ENCODE measurements around the gene PLEKHA3. TPM values are rescaled to one million over a fixed set of nuclear protein-coding genes. Genes with fewer than 3 reads are reported as not detected.

The PLEKHA3 gene
- 4.5 and 8.8 TPM in 2 replicates for total RNA-seq

DNA sequence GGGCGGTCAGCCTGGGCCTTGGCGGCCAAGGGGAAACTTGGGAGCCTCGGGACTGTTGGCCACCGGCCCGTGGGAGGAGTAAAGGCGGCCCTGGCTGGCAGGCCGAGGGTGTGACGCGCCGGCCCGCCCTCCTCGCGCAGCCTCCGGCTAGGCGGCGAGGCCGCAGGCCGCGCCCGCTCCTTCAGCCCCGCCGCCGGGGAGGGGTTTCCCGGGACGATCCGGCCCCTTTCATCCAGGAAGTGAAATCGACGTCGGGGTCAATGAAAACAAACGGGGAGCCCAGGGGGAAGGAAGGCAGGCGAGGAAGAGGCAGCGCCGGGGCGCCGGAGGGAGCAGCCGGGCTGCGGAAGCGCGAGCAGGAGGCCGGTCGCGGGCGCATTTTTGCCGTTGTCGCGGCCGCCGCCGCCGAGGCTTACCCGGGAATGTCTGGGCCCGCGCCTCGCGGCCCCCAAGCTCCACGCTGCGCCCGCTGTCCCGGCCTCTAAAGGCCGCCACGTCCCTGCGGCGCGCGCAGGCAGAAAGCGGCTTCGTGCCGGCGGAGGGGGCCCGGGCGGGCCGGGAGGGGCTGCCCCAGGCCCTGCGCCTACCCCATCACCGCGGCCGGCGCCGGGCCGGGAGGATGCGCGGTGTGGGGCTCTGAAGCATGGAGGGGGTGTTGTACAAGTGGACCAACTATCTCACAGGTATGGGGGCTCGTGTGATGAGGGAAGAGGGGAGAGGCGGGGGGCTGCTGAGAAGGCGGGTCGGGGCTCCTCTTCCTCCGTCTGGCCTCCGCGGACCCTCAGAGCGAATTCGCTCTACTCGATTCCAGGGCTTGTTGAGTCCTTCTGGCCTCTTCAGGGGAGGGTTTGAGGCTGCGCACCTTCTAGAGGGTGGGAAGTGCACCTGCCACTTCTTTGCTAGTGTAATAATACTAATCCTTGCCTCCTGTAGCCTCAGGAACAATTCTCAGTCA, at the start of gene PLEKHA3:
PLEKHA3 (plus strand) TSS at position 231 of the 955 bp plus-strand sequence; CDS start at position 644, 413 bp downstream.

DNA sequence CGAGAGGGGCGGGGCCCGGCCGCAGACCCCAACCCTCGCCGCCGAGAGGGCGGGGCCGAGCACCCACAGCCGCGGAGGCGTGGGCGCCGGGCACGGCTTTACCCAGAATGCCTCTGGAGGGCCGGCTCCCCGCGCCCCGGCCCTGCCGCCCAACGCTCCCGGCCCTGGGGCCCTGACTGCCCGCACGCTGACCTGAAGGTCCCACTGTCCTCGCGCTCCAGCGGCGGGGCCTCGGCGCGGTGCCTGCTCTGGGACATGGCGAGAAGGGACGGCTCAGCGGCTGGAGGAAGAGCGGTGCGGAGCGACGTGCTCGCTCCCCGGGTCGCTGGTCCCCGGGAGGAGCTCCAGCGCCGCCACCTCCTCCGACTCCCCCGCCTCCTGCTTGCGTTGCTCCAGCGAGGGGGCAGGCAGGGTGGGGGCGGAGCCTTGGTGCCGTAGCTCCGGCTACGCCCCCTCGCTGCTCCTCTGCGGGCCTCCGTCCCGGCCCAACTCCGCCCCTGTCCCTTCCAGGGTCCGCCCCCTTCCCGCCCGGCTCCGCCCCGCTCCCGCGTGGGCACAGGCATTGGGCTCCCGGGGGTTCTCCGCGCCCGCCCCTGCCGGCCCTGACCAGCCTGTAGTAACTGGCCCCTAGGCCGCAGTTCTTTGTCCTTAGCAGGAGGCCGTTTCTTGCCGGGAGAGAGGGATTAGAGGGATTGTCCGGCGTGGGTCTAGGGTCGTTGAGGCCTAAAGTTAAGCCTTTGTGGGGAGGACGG, 29.3 kb upstream of the PLEKHA3 start, which contains the start of the genes PJVK and PRKRA:
PJVK (plus strand) TSS at position 605 of the 752 bp plus-strand sequence. CDS start 2,032 bp downstream, outside the sequence.
PRKRA (minus strand) TSS at position 402 of the 752 bp plus-strand sequence; CDS start at position 257, 145 bp downstream.

DNA sequence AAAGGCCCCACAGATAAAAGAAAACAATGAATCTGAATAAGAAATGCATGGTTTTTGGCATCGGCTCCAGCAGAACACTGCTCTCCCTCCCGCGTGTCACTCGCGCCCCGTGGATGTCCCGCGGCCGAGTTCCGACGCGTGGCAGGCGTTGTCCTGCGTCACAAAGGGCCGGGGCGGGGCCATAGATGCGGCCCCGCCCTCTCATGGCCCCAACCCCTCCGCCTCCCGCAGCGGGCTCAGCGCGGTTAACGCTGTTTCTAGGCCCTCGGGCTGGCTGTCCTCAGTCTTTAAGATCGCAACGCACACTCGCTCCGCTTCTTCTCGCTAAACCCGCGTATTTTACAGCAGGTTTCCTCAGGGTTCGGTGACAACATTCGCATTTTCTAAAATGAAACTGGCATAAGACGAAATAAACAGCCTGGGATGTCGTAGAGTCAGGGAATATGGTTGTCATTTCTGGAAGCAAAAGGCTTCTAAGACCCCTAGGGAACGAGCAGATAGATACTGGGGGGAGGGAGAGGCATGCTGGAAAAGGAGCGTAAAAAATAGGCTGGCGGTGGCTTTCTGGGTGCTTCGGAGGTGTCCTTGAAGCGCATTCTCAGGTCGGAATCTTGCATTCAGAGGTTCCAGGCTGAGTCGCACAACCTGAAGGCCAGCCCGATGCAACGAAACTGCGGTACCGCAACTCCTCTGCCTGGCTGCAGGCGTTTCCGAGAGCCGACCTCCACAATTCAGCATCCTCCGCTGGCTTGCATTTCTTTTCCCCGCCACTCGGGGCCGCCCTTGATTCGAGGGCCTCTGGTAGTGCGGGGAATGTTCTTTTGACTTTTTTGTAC, 1.6 kb upstream of the PLEKHA3 start, which contains the start of gene FKBP7:
FKBP7 (minus strand) TSS at position 162 of the 836 bp plus-strand sequence; CDS start at position 61, 101 bp downstream.

Other genes starting within 250 kb of the PLEKHA3 start
- gene PRKRA, start 29.3 kb upstream of the PLEKHA3 start, total RNA-seq: 40.2 and 46.9 TPM in 2 replicates
- 0.65 and 6.5 TPM in 2 replicates for gene PJVK, start 29.1 kb upstream of the PLEKHA3 start, total RNA-seq
- gene FKBP7, start 1.9 kb upstream of the PLEKHA3 start, total RNA-seq: 29.5 and 37.4 TPM in 2 replicates